Esophagus mucosa (tissue), 1 donor: ENCODE measurements around the gene PTPRN2. TPM values are rescaled to one million over a fixed set of nuclear protein-coding genes. Genes with fewer than 3 reads are reported as not detected.

ENCODE experiments used
- ATAC-seq: fragments of 200-7000 bp; cut with Tn5 transposase; one replicate; pipeline ENCODE4 v1.9.1; 2020
- total RNA-seq: library from RNA; stranded (reverse); gene quantifications from one replicate; pipeline ENCODE4 v1.2.4, GENCODE V29; 2023
- donor health status: DM: yes; HTN: yes; CAD: no.

Gene PTPRN2
- total RNA-seq, 1 donor from 2014 or later = 0.44 TPM

DNA sequence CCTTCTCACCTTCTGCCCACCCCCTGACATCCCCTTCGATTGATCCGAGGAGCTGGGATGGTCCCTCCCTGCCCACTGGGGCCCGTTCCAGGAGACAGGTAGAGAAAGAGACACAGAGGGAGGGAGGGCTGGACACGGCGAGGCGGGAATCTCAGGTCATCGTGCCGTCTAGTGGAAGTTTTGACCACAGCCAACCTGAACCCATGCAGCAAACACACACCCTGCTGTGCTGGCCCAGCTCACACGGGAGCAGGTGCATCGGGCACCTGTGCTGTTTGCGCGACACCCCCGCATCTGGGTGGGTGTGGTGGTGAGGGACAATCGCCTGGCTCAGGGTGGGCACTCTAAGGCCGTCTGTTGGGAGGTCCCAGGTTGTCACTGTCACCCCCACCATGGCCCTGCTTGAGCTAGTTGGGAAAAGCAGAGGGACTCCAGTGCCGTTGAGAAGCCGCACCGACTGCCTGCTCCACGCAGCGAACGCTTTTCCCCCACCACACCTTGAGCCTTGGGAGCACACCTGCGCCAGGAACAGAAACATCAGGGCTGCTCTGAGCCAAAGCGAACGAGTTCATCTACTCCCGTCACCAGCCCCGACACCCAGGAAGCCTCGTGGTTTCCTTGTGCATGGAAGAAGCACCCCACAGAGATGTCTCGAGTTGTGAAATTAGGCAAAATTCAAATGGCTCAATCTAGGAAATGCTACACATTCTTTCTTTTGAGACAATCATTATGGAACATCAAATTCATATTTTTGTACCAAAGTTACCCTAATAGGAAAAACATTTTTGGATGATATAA is 965.0 kb downstream of the PTPRN2 start:
- ATAC-seq = no peak

GRCh38 chr7:157622000-157622399 is 965.6 kb downstream of the PTPRN2 start:
- ATAC-seq = no peak

- ATAC-seq = no peak
Observed at GRCh38 chr7:157621131-157621681, 966.4 kb downstream of the PTPRN2 start.

GRCh38 chr7:157620616-157621015 is 967.0 kb downstream of the PTPRN2 start:
- no peak for ATAC-seq

- ATAC-seq = no peak
Observed at GRCh38 chr7:157619753-157620525, 967.7 kb downstream of the PTPRN2 start.

DNA sequence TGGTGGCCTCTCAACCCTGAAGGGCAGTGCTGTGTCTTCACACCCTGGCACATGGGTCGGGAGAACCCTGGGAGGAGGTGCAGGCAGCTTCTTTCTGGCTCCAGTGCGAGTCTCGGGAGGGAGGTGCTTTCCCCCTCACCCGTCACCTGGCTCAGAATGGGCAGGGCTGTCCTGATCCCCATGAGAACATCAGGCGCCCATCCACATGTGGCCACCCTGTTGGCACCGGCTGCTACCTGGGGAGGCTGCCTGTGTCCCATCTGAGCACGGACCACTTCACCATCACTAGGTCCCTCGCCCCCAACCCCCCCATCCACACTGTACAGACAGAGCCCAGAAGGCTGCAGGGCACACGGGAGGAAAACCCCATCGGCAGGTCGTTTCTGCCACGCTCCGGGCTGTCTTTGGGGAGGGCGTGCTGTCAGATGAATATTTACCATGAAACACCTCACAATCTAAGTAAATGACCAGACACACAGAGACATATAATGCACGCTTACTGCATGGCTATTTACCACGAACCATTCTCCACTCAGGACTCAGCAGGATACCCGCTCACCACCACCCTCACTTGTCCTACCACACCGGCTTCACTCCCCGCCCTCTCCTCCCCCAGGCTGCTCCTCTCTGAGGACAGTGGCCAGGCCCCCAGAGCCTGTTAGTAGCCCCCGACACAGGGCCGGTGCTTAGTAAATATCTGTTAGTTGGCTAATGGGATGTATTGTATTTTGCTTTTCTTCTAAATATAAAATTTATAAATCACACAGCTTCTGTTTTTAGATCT is 968.6 kb downstream of the PTPRN2 start:
- ATAC-seq = no peak

GRCh38 chr7:157618091-157618726 is 969.4 kb downstream of the PTPRN2 start:
- ATAC-seq = no peak

- ATAC-seq = no peak
Observed at GRCh38 chr7:157617401-157617800, 970.2 kb downstream of the PTPRN2 start.

DNA sequence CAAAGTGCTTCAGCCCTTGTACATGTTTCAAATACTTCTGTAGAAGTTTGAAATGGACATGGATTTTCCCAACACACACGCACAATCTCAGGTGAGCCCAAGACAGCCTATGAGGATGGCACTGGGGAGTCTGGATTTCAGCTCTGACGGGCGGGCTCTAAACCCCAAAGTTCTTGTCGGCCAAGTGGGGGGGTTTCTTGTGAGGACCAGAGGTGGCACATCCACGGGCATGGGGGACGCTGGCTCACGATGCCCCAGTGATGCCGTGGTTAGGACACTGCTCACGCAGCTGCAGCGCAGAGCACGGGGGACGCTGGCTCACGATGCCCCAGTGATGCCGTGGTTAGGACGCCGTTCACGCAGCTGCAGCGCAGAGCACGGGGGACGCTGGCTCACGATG is 970.7 kb downstream of the PTPRN2 start:
- ATAC-seq = no peak

DNA sequence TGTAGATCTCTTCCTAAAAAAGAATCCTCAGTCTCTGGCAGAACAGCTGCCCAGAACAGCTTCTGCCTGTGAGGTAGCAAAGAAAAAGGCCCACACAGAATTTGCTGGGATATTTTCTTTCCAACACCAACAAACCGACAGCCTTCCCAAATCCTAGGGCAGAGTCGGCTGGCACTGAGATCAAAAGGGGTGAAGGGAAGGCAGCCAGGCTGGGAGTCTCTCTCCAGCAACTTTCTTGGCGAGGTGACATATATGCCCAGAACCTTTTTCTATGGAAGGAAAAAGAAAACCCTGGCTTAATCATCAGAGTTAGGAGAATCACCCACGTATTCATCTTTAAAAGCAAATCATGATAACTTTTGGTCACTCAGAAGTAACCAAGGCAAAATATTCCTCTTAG is 971.2 kb downstream of the PTPRN2 start:
- ATAC-seq = no peak

- no peak for ATAC-seq
Observed at GRCh38 chr7:157615852-157616251, 971.8 kb downstream of the PTPRN2 start.

DNA sequence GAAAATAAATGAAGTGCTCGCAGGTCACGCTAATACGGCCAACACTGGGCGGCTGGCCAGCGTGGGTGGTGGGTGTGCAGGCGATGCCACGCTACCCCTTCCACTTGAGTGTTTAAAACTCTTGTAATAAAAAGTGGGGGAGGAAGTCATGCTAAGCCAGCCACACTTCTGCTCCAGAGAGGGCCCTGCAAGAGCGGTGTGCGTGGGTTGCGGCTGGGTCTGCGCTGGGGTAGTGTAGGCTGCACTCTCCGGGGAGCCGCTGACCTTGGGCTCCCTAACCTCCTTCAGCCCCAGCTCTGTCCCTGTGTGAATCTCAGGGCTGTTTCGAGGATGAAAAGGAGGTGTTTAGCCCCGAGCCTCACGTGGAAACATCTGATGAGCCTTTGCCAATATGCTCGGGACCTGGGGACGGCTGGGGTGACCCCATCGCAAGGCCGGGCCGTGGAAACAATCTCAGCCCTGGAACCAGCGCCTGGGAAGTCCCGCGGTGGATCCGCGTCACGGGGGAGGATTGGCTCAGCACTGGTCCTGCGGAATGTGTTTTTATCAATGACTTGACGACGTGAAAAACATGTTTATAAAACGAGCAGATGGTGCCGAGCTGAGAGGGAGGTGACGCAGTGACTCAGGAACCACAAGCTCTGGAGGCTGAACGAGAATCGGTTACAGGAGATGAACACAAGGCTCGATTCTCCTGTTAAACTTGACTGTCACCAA is 972.4 kb downstream of the PTPRN2 start:
- no peak for ATAC-seq

DNA sequence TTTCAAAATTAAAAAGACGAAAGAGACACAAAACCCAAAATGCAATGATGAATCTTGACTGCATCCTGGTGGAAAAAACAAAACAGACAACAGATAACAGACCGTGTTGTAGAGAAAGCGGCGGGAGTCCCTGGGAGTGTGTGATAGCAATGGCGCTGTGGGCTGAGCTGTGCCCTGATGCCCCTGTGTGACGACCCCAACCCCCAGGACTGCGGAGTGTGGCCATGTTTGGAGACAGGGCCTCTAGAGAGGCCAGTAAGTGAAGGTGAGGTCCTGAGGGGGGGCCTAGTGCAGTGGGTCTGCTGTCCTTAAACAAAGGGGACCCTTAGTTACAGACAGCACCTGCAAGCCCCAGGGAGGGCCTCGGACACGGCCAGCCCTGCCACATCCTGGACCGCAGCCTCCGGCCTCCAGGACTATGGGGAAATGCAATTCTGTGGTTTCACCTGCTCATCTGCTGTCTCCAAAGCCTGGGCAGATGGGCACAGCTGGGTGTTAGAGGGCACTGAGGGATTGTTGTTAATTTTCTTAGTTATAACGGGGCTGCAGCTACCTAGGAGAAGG is 973.1 kb downstream of the PTPRN2 start:
- ATAC-seq = no peak

GRCh38 chr7:157613575-157614322 is 973.9 kb downstream of the PTPRN2 start:
- ATAC-seq = no peak

- peak; percentile 54 for ATAC-seq
Observed at GRCh38 chr7:157612664-157613561, 974.7 kb downstream of the PTPRN2 start.

- no peak for ATAC-seq
Observed at GRCh38 chr7:157612009-157612663, 975.5 kb downstream of the PTPRN2 start.

GRCh38 chr7:157611341-157611740 is 976.3 kb downstream of the PTPRN2 start:
- ATAC-seq = no peak

DNA sequence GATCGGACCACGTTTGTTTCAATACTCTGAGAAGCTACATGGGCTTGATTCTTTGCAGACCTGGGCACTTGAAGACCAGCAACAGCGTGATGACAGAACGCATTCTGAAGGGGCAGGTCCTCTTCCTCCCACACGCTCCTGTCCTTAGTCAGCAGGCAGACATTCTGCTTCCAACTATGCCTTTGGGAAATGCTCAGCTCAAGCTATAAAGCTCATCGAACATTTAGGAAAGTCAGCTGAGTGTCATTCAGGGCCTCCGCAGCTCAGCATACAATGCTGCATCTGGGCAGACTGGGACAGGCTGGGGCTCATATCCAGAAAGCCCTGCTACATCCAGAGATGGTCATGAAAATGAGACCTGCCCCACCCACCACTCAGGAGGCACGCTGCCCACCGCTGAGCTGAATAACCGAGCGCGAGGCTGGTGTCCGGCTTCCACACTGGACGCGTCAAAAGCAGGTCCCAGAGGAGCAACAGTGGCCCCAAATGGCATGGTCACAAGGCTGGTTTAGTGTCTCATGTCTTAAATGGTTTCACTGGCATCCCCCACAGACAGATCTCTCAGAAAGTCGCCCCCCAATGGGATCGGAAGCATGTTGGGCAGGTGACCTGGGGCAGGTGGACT is 976.8 kb downstream of the PTPRN2 start:
- no peak for ATAC-seq
